NCI-H187 treated with DMSO at 0.1 percent for 48 hours (cell line): ENCODE results near the gene CSF3.

ENCODE experiments used
- DNase-seq: peaks from one replicate; lab custom pipeline; 2025; lab: John Stamatoyannopoulos, UW

CSF3 gene

GRCh38 chr17:40024901-40025300, 9.7 kb downstream of the CSF3 start:
- no peak for DNase-seq

GRCh38 chr17:40025559-40025958, 10.3 kb downstream of the CSF3 start:
- no peak for DNase-seq

DNA sequence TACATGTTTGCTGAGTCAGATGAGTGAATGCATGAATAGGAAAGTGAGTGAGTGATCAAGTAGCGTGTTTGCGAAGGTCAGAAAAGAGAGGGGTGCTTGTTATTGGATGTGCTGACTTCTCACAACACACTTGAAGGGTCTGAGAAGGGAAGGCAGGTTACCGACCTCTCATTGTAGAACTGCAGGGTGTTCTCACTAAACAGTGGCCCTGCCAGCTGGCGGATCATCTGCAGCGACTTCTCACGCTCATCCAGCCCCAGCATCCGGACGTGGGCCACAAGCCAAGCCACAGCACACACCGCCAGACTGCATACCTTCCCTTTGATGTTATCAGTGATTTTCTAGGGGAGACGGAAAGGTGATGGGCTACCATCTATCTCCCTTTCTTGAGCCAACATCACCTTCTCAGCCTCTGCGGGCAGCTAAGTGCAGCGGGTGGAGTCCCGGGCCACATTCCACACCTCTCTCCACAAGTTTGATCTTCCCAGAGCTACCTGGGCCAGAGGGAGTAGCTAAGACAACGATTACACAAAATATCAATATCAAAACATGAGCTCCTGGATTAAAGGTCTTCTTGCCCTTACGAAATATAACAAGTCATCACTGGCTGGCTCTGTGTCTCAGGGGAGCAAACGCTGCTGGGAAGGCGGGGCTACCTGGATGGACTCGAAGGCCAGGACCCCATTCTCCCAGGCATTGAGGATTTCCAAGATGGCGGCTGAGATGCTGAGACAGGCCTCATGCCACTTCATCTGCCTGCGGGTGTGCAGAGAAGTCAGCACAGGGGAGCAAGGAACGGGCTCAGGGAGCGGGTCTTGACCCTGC, 11.0 kb downstream of the CSF3 start:
- DNase-seq, result no peak

GRCh38 chr17:40026816-40027613, 11.8 kb downstream of the CSF3 start:
- DNase-seq, result no peak

GRCh38 chr17:40027614-40028012, 12.4 kb downstream of the CSF3 start:
- DNase-seq, result no peak

- no peak for DNase-seq
Observed at GRCh38 chr17:40028595-40028994, 13.4 kb downstream of the CSF3 start.

GRCh38 chr17:40031706-40032105, 16.5 kb downstream of the CSF3 start:
- no peak for DNase-seq

DNA sequence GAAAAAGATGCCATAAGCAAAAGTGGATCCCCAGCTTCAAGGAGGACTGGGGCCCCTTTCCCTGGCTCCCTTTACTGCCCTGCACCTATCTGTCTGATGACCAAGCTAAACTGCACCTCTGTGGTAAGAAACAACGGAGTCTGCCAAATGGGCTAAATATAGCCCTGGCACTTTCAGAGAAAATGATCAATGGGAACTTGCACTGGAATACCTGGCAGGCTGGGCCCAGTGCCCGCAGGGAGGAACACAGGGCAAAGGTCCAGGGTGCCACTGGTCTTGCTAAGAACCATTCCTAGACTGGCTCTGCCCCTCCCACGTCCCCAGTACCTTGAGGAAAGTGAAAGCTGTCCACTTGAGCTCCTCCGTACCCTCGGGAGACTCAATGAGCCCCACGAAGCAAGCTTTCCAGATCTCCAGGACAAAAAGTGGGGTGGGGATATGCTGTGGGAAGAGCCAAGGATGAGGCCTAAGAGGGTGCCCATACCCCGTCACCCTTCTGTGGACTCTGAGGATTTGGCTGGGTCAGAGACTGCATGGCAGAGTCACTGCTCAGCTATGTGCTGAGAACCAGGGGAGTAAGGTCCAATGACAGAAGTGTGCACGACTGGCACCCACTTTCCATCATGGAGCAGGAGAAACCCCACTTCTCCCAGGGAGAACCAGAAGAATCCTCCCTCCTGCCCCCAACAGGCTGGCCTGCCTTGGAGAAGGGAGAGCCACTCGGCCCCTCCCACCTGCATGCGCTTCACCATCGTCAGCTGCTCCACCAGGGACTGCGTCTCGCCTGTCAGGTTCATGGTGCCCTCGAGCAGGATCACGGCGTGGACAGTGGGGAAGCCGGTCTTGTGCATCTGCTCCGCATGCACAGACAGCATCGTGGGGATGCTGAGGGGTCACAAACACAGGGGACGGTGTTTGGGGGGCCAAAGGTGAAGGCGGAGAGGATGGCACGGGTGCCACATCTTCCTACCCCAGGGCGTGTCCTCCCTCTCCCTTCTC, 17.4 kb downstream of the CSF3 start:
- no peak for DNase-seq

GRCh38 chr17:40033339-40033738, 18.1 kb downstream of the CSF3 start:
- DNase-seq, result no peak

- no peak for DNase-seq
Observed at GRCh38 chr17:40034426-40035161, 19.4 kb downstream of the CSF3 start.

- no peak for DNase-seq
Observed at GRCh38 chr17:40035162-40035559, 19.9 kb downstream of the CSF3 start.

DNA sequence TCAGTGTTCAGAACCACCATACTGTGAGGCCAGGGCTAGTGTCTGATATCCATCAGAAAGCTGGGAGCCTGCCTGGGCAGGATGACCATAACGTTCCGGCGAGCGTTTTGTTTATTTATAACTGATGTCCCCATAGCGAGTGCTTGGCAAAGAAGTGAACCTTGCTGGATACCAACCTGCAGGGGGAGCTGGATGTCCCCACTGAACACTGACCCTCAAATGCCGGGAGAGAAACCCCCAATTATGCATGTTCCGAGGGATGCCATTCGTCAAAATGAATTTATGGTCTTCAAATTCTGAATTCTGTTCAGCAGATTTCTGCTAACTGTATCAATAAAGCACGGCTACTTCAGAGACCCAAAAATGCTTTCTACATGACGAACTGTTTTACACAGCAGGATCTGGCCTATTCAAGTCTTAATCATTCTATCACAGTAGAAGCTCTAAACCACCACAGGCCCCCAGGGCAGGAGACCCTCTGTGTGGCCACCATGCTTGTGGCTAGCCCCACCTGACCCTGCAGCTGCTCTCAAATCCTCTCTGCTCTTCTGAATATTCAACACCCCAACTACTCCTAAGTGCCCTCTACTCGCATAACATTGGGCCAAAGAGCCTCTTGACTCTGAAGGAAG, 23.8 kb downstream of the CSF3 start:
- no peak for DNase-seq

- DNase-seq, result no peak
Observed at GRCh38 chr17:40041196-40041595, 26.0 kb downstream of the CSF3 start.

DNA sequence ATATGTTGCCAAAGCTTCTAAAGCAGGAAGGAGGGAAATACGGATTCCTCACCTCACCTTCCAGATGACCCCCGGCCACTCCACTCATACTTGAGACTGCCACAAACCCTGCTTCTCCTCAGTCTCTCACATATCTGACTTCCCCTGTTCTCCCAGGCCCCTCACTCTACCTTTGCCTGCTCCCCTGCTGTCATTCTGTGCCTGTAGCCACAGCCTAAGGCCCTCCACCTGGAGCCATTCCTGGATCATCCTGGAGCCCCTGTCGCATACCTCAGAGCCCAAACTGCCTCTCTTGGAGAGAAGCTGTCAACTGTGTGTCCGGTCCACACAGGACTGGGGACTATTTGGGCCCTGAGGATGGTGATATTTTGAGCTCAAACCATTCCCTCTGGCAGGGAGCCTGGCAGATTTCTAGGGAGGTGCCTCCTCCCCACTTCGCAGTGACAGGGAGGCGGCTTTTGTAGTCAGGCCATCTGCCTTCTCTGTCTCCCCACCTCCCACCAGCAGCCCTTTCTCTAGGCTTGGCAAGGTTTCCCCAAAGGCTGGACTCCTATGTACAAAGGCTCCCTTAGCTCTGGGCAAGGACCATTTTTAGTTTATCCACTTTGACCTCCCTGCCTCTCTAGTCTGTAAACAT, 41.3 kb downstream of the CSF3 start:
- DNase-seq, result no peak

DNA sequence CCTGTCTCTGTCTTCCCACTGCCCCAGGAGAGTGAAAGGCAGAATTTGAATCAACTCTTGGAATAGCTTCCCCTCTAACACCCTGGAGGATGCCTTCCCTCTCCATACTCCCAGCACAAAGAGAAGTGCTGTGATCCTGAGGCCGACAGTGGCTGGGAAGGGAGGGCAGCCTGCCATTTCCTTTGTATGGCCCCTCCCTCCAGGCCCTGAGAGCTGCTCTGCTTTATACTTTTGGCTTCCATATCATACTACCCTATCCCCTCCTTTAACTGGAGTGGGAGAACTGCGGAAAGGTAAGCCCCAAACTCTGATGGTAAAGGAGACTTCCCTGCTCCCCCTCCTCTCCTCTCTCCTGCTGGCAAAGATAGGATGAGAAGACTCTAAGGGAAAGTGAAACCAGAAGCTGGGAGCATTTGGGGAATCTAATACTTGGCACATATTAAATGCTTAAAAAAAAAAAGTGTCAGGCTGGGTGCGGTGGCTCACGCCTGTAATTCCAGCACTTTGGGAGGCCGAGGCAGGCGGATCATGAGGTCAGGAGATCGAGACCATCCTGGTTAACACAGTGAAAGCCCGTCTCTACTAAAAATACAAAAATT, 43.0 kb downstream of the CSF3 start:
- no peak for DNase-seq

GRCh38 chr17:40058865-40059264, 43.6 kb downstream of the CSF3 start:
- DNase-seq, result no peak

- DNase-seq, result no peak
Observed at GRCh38 chr17:40059729-40060475, 44.7 kb downstream of the CSF3 start.

GRCh38 chr17:40060887-40061608, 45.8 kb downstream of the CSF3 start:
- DNase-seq, result no peak

DNA sequence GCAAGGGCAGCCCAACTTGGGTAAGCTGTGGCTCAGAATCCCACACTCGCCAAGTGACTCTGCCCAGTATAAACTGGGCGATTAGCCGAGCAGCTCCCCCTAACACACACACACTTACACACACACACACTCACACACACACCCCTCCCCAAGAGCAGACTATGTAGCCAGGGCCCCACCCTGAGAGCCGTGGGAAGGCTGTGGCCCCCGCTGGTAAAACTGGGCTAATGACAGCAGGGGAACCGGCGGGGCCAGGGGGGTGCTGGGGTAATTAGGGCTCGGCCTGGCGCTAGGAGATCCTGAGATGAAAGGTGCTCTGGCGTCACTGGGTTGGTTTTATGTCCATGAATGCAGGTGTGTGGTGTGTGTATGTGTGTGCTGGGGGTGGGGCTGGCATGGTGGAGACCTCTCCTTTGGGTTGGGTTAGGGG, 46.4 kb downstream of the CSF3 start:
- DNase-seq, result no peak
